ENCODE data around the gene VAT1L. TPM values are rescaled to one million over a fixed set of nuclear protein-coding genes. Genes with fewer than 3 reads are reported as not detected.

The VAT1L gene
- total RNA-seq, 1 experiment from 2014 or later = 0.10 TPM

DNA sequence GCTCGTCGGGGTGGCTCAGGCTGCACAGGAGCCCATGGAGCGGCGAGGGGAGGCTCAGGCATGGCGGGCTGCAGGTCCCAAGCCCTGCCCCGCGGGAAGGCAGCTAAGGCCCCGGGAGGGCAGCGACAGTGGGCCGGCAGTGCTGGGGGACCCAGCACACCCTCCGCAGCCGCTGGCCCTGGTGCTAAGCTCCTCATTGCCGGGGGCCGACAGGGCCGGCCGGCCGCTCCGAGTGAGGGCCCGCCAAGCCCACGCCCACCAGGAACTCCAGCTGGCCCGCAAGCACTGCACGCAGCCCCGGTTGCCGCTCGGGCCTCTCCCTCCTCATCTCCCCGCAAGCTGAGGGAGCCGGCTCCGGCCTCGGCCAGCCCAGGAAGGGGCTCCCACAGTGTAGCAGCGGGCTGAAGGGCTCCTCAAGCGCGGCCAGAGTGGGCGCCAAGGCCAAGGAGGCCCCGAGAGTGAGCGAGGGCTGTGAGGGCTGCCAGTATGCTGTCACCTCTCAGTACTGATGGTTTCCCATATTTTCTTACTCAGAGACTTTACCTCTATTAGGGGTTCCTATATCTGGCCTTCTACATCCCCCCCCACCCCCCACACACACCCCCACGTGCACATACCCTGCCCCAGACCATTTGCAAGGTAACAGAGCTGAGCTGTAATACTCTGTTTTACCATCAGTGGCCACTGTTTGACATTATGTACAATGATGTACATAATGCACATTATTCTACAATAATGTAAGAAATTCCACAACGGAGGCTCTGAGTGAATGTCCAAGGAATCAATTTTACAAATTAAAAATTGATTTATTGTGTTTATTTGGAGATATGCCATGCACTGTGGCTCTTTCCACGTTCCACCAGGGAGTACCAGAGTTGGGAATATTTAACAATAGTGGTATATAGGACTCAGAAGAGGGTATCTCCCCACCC, 3.7 kb upstream of the VAT1L start:
- peak; percentile 51; the same call in 1 of the 2 replicates for ATAC-seq
- BruUV-seq (replicated peaks) = no TSS peak
- intact Hi-C loops (cut with micrococcal nuclease) = no loop called here
- ChIA-PET CTCF (interaction anchor here (0.7 to 1.4 kb wide), 4 partner anchors 9 to 218 kb away, joined by 3 to 4 read pairs (median 4); no protein-coding TSS in a partner anchor), POLR2A (no interaction called here), RAD21 (ENCODE audit: low non-redundant PET in 1 of 2, low total read pairs in 2 of 2, uncharacterized antibody in 2 of 2, unreplicated experiment in 2 of 2) (no interaction called here)
- TF ChIP-seq SP1 (IDR thresholded peaks at IDR 0.05; ENCODE audit: low read depth) = no peak
- TF ChIP-seq CTCF (IDR thresholded peaks at IDR 0.05 in 2 of 3, conservative IDR thresholded peaks at IDR 0.05 in 1 of 3; ENCODE audit: borderline replicate concordance in 1 of 3, insufficient read depth in 1 of 3, low read depth in 2 of 3, low read length in 2 of 3) = peak in 2 of 3 experiments; percentile 16 to 30; a peak in 3 of 6 replicates
- Histone ChIP-seq H3K4me3 (replicated peaks in 1 of 2; ENCODE audit: low read depth in 1 of 2, low read length in 2 of 2) (no peak overlapping the region), H2AFZ (ENCODE audit: low read depth, low read length, poor library complexity, severe bottlenecking) (no peak overlapping the region), H3K27me3 (ENCODE audit: insufficient read depth, low read length) (peaks cover 29% of the 10 kb centered on the region), H3K4me1 (ENCODE audit: control insufficient read depth in 1 of 2, insufficient read depth in 2 of 2, low read length in 2 of 2) (peaks cover 2 to 15% of the 10 kb centered on the region in 2 experiments; a peak in 2 of 4 replicates), H3K9me3 (ENCODE audit: control insufficient read depth in 1 of 2, insufficient read depth in 1 of 2, low read depth in 1 of 2, low read length in 2 of 2) (no peaks in the 10 kb centered on the region), H3K4me2 (ENCODE audit: low read length) (no peak overlapping the region), H3K79me2 (ENCODE audit: insufficient read depth, low read length) (no peaks in the 10 kb centered on the region), H3K9ac (ENCODE audit: low read length) (no peak overlapping the region), H3K27ac (ENCODE audit: low read depth, low read length) (no peak overlapping the region), H3K36me3 (ENCODE audit: control insufficient read depth in 1 of 2, insufficient read depth in 2 of 2, low read length in 2 of 2) (no peaks in the 10 kb centered on the region), H3K9me2 (ENCODE audit: insufficient read depth) (no peaks in the 10 kb centered on the region), H4K20me1 (ENCODE audit: insufficient read depth) (no peaks in the 10 kb centered on the region)
- no peak for DNase-seq (ENCODE audit: low read depth, low spot score)

DNA sequence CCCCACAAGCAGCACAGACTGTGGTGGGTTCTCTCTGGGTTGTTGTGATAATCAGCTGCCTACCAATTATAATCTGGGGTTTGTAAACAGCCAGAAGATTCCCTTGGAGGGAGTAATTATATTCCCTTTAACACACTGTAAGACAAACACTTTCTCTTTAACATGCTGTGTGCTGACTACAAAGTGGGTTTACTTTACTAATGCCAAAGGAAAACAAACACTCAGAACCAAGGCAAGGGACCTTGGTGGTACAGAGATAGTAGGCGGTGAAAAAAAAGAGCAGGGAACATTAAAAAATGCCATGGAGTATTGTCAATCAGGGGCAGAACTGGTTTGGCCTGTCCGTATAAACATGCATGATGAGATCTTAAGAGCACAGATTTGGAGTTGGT, 3.0 kb upstream of the VAT1L start:
- Histone ChIP-seq H3K9me3 (ENCODE audit: control insufficient read depth in 1 of 2, insufficient read depth in 1 of 2, low read depth in 1 of 2, low read length in 2 of 2) (no peaks in the 10 kb centered on the region), H2AFZ (ENCODE audit: low read depth, low read length, poor library complexity, severe bottlenecking) (no peak overlapping the region), H3K4me1 (ENCODE audit: control insufficient read depth in 1 of 2, insufficient read depth in 2 of 2, low read length in 2 of 2) (peaks cover 0 to 10% of the 10 kb centered on the region in 2 experiments; a peak in 2 of 4 replicates), H3K79me2 (ENCODE audit: insufficient read depth, low read length) (no peaks in the 10 kb centered on the region), H3K4me3 (replicated peaks in 1 of 2; ENCODE audit: low read depth in 1 of 2, low read length in 2 of 2) (no peak overlapping the region), H3K27me3 (ENCODE audit: insufficient read depth, low read length) (peaks cover 29% of the 10 kb centered on the region), H3K36me3 (ENCODE audit: control insufficient read depth in 1 of 2, insufficient read depth in 2 of 2, low read length in 2 of 2) (no peaks in the 10 kb centered on the region), H3K9ac (ENCODE audit: low read length) (no peak overlapping the region), H3K4me2 (ENCODE audit: low read length) (no peak overlapping the region), H3K9me2 (ENCODE audit: insufficient read depth) (no peaks in the 10 kb centered on the region), H3K27ac (ENCODE audit: low read depth, low read length) (no peak overlapping the region), H4K20me1 (ENCODE audit: insufficient read depth) (no peaks in the 10 kb centered on the region)
- ChIA-PET RAD21 (ENCODE audit: low non-redundant PET in 1 of 2, low total read pairs in 2 of 2, uncharacterized antibody in 2 of 2, unreplicated experiment in 2 of 2) (no interaction called here), CTCF (interaction anchor here (0.7 to 1.0 kb wide), 2 partner anchors 12 to 14 kb away, joined by 3 to 4 read pairs; no protein-coding TSS in a partner anchor), POLR2A (no interaction called here)
- intact Hi-C loops (cut with micrococcal nuclease) = no loop called here
- BruUV-seq (replicated peaks) = no TSS peak
- no peak for TF ChIP-seq CTCF (IDR thresholded peaks at IDR 0.05 in 2 of 3, conservative IDR thresholded peaks at IDR 0.05 in 1 of 3; ENCODE audit: borderline replicate concordance in 1 of 3, insufficient read depth in 1 of 3, low read depth in 2 of 3, low read length in 2 of 3)
- no peak for TF ChIP-seq CBX3 (IDR thresholded peaks at IDR 0.05; ENCODE audit: low read depth)
- no peak for TF ChIP-seq EZH2 (IDR thresholded peaks at IDR 0.05)
- TF ChIP-seq EZH2phosphoT487 (IDR thresholded peaks at IDR 0.05; ENCODE audit: borderline replicate concordance) = no peak
- no peak for TF ChIP-seq POLR2AphosphoS5 (IDR thresholded peaks at IDR 0.05; ENCODE audit: low read depth, low read length)
- TF ChIP-seq CEBPB (IDR thresholded peaks at IDR 0.05; ENCODE audit: low read depth) = no peak
- TF ChIP-seq, protein P1, sequence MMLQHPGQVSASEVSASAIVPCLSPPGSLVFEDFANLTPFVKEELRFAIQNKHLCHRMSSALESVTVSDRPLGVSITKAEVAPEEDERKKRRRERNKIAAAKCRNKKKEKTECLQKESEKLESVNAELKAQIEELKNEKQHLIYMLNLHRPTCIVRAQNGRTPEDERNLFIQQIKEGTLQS (IDR thresholded peaks at IDR 0.05) = no peak
- ATAC-seq (no peak), DNase-seq (ENCODE audit: low read depth, low spot score) (no peak)
